AML-193 (cell line): ENCODE results near the gene FXYD2.
A peak's percentile ranks its signal among the peaks of the same experiment; 100 is the strongest.
"Not testable (repeated sequence)": the region's sequence is repeated elsewhere in the genome, so short reads cannot be mapped to it uniquely, and the experiment has no call there.

Source experiments
- DNase-seq, 2 experiments: peaks; one replicate each; lab custom pipeline; 2025; lab: John Stamatoyannopoulos, UW

The FXYD2 gene

DNA sequence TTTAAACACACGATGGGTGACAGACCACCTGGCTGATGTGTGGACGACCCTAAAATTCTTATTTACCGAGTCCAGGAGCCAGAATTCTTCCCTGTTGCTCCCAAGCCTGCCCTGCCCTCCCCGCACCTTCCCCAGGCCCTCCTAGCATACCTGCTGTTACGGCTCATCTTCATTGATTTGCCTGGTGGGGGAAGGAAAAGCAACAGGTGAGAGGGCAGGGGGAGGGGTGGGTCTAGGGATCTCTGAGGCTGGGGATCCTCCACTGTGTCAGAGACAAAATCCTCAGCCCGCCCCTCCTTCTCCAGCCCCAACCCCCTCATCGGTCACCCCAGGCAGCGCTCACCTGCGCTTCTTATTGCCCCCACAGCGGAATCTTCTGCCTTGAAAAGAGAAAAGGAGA lies 4.0 kb downstream of the FXYD2 start:
- no peak for DNase-seq

DNA sequence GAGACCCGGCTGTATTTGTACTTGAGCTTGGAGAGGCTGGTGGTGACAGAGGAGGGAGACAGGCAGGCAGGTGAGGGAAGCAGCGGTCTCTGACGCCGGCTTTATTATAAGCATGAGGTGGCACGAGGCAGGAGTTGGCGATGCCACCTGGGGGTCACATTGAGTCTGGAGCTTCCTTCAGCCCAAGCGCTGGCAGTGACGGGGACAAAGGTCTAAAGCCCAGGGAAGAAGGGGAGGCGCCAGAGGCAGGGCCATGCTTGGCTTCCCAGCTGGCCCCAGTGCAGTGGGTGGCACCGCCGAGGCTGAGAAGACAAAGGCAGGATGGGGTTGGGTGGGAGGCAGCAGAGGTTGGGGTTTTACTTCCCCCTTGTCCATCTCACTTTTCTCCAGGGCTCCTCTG lies 4.5 kb downstream of the FXYD2 start:
- DNase-seq: no peak

DNA sequence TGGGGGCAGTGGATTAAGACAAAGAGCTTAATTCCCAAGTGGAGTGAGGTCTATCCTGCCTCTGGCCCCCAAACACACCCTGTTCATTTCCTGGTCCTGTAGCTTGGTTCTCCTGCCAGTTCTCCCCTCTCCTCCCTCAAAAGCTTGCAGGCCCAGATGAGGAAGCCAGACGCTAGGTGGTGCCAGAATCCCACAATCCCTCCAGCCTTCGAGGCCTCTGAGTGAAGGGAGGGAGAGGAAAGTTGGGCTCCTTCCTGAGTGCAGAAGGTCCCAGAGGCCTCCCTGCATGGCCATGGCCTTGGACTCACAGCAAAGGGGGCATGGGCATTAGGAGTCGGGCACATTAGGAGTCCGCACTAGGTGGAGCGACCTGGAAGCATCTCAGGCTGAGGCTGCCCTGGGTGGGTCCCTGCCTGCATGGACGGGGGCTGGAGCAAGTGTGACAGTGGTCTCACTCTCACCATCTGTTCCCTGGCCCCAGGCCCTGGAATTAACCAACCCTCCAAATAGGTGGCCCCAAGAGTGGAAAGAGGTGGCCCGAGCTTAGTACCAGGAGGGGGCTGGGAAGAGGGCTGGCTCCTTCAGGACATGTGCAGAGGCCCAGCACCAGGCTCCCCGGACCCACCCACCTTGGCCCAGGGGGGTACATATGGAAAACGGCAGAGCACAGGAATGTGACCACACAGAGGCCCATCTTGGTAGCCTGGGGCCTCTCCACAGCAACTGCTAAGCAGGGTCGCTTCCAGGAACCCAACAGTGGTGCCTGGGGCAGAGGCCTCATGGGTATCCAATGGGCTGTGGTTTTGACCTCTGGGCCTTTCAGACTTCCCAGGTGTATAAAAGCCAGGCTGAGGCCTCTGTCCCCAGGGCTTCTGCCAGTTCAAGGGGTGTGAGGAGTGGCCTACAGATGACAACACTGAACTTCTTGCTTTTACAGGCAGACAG lies 5.2 kb downstream of the FXYD2 start:
- DNase-seq: peak; percentile 46 to 72

DNA sequence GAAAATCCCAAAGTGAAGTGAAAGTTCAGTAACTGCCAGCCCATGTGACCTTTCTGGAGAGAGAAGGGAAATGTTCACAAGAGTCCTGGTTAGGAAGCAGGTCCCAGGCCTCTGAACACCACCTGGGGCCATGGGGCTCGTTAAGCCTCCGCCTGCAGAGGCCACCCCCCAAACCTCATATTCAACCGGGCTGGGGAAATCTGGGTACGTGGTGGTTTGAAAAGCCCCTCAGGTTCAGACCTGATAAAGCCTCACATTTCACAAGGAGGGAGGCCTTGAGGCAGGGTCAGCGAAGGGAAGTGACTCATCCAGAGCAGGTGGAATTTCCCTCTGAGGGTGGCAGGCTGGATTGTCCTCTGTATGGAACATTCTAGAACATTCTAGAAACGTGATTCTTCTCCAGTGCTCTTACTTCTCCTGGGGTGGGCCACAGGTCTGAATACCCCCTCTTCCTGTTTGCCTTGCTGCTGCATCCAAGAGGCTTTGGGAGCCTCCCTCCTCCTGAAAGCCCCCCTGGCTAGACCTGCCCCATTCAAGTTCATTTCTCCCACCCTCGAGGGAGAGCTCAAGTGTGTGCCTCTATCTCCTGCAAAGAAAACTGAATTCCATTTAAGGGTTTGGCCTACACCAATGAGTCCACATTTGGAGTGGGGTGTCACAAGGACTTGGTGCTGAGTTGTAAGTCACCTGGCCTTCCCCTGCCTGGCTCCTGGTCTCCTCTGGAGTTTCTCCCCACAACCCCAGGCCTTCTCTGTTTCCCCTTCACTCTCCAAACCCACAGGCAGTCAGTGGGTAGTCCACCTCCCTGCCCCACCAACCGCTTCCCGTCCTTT lies 6.3 kb downstream of the FXYD2 start:
- DNase-seq: no peak

DNA sequence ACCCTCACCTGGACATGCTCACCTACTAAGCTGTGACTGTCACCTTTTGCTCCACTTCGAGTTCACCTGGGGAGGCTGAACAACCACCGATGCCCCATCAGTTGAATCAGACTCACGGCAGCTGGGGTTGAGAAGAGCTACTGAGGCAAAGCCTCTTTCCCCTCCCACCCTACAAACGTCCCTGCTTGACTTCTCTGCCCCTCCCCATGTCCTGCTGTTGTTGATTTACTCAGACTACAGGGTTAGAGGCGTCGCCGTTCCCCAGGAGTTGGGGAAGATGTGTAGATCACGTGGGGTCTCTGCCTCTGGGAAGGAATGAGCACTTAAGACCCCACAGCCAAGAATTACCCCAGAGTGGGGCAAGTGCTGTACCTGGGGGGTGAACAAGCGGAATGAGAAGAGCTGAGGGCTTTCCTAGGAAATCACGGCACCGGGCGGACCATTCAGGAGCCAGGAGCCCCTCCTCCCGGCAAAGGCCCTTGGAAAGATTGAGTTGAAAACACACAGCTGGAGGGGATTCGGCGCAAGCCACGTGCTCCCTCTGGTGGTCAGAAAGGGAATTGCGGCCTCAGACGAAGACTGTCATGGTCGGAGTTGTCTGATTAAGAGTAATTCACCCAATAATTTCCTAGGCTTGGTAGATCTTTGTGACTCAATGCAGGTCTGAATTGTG lies 7.0 kb downstream of the FXYD2 start:
- DNase-seq: peak; percentile 52 to 54

- no peak for DNase-seq
Observed at GRCh38 chr11:117816846-117817367, 7.6 kb downstream of the FXYD2 start.

DNA sequence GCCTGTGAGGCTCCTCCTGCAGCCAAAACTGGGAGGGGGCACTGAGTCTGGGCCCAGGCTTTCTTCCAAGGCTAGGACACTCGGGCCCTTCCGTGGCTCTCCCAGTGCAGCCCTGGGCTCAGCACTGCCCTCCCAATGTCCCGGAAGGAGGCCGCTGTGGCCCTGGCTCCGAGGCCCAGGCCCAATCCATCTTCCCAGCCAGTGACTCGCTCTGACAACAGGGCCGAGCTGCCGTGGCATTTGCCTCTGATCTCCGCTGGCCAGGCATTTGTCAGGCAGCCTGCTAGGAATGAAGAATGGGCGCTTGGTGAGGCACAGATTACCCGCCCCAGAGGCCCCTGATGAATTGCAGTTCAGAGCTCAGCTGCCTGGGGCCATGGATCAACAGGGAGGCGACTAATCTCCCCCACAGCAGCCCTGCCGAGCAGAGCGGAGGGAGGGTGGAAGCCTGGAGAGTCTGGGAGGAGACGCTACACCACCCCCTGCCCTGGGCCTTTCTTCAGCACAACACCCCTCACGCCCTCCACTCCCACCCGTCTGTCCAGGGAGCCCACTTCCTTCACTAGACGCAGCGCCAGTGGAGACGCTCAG lies 8.3 kb downstream of the FXYD2 start:
- no peak for DNase-seq

DNA sequence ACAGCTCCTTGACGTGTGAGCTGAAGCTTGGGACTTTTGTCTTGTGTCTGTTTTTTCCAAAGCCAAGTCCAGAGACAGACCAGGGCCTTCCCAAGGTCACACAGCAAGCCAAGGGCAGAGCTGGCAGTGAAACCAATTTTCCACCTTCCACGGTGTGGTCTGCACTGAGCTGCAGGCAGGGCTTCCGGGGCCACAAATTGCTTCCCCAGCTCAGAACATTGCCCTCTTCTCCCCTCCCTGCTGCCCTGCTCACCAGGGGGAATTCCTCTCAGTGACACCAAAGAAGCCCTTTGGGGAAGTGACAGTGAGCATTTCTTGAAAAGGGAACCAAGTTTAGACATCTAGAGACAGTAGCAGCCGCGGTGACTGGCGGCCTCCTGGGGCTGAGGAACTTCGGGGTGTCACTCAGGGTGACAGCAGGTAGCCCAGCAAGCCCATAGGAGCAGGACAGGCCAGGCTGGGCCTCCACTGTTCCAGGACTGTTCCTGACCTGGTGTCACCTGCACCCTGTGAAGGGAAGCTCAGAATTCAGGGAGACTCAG lies 9.2 kb downstream of the FXYD2 start:
- peak; percentile 90 to 91 for DNase-seq

DNA sequence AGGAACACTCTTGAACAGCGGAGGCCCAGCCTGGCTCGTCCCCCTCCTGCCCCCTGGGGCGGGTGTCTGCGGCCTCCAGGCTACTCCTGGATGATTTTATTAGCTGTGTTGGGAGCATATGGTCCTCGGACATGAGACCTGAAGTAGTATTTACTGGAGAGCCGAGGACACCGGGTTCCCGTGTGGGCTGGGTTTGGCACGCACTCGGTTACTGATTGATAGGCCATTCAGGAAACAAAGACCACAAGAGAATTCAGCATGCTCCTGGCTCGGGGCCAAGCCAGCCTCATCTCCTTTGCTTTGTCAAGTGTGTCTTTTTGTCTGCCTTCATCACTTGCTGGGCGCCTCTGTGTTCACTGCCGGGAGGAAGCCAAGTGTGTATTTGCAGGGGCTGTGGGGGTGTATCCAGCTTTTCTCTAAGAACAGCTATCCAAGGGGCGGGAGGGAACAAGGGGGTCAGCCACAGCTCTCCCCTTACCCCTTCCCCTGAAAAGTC lies 9.7 kb downstream of the FXYD2 start:
- DNase-seq: peak; percentile 4 to 13

GRCh38 chr11:117814204-117814765 lies 10.3 kb downstream of the FXYD2 start:
- no peak for DNase-seq

GRCh38 chr11:117810056-117810451 lies 14.5 kb downstream of the FXYD2 start:
- not testable (repeated sequence) for DNase-seq

DNA sequence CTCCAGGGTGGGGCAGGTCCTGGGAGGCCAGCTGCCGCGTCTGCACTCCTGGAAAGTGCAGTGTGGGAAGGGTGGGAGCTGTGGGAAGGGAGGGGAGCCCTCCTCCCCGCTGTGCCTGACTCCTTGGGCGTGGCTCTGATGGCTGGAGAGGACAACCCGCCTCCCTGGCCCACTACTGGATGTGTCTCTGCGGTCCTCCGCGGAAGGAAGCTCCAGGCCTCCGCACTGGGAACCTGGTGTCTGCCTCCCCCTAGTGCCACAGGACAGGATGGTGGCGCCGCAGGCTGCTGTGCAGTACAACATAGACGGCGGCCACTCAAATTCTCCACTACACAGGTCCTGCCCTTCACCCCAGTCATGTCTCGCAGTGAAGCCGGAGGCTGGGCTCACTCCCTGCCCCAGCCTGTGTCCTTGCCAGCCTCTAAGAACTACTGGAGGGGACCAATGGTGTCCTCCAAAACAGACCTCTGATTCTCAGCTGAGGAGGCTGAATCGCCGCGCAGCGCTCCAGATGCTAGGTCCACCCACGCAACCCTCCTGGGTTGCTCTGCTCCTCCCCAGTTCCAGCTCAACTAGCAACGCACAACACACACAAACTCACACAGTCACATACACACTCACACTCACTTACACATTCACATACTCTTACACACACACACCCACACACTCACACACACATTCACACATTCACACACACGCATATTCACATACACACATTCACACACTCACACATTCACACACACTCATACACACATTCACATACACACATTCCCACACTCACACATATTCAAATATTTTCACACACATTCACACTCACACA lies 15.1 kb downstream of the FXYD2 start:
- DNase-seq: no peak

- no peak for DNase-seq
Observed at GRCh38 chr11:117808784-117809183, 15.8 kb downstream of the FXYD2 start.

DNA sequence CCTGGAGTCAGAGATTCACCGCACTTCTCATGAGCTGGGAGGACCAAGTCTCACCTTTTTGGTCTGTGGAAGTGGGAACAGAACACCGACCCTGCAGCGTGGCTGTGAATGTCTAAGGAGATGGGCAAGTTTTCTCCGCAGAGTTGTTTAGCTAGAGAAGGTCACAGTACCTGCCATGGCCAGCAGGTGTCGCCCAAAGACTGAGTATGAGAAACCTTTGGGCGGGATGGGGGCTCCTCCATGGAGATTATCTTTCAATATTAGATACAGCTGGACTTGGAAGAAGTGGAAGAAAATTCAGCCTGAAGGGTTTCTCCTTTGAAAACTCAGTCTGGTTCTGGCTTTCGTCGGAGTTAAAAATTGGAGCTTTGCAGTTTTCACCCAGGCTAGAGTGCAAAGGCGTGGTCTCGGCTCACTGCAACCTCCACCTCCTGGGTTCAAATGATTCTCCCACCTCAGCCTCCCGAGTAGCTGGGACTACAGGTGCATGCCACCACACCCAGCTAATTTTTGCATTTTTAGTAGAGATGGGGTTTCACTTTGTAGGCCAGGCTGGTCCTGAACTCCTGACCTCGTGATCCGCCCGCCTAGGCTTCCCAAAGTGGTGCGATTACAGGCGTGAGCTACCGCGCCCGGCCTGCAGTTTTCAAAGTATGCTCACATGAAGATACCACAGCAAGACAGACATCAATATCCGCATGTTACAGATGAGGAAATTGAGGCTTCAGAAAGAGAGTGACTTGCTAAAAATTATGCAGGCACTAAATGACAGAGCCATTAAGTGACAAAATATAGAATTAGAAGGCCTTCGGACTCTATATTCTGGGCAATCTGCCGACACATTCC lies 16.8 kb downstream of the FXYD2 start:
- DNase-seq: peak in 1 of 2 experiments; percentile 15

GRCh38 chr11:117806846-117807245 lies 17.7 kb downstream of the FXYD2 start:
- peak in 1 of 2 experiments; percentile 4 for DNase-seq

GRCh38 chr11:117805045-117805444 lies 19.5 kb downstream of the FXYD2 start:
- peak; percentile 50 to 61 for DNase-seq

- no peak for DNase-seq
Observed at GRCh38 chr11:117803896-117804295, 20.6 kb downstream of the FXYD2 start.

- DNase-seq: no peak
Observed at GRCh38 chr11:117799634-117800033, 24.9 kb downstream of the FXYD2 start.
